Activated T-cell treated with anti-CD3 and anti-CD28 coated beads, Interleukin-2, amount 50 U/mL, for 4 hours (primary cell): ENCODE measurements around the gene PIGC. TPM values are rescaled to one million over a fixed set of nuclear protein-coding genes. Genes with fewer than 3 reads are reported as not detected.

ENCODE experiments used
- ATAC-seq, 2 donors: fragments of 200-7000 bp; cut with Tn5 transposase; one replicate each; pipeline ENCODE4 v1.10.0; 2021
- DNase-seq: peaks from one replicate; pipeline ENCODE4 v3.0.0-alpha.2; 2020
- H3K27me3 Mint-ChIP-seq: one replicate; pipeline ENCODE4 v1.8.0; 2021; ENCODE audit warnings: low read depth, mixed read lengths
- H3K36me3 Mint-ChIP-seq: one replicate; pipeline ENCODE4 v1.8.0; 2022; ENCODE audit warnings: mixed read lengths; ENCODE audit not compliant: insufficient read depth
- H3K4me1 Mint-ChIP-seq: one replicate; pipeline ENCODE4 v1.8.0; 2021; ENCODE audit warnings: low read depth, mixed read lengths
- H3K4me3 Mint-ChIP-seq: one replicate; pipeline ENCODE4 v1.8.0; 2021; ENCODE audit warnings: mild to moderate bottlenecking, moderate library complexity, mixed read lengths
- H3K9me3 Mint-ChIP-seq: one replicate; pipeline ENCODE4 v1.8.0; 2021; ENCODE audit warnings: mixed read lengths
- total RNA-seq, 3 donors: library from RNA; stranded (reverse); gene quantifications; one replicate each; pipeline ENCODE4 v1.2.1, GENCODE V29; 2021

Gene PIGC
- total RNA-seq, 3 donors from 2014 or later: 16.8 to 19.1 (median 17.8) TPM

DNA sequence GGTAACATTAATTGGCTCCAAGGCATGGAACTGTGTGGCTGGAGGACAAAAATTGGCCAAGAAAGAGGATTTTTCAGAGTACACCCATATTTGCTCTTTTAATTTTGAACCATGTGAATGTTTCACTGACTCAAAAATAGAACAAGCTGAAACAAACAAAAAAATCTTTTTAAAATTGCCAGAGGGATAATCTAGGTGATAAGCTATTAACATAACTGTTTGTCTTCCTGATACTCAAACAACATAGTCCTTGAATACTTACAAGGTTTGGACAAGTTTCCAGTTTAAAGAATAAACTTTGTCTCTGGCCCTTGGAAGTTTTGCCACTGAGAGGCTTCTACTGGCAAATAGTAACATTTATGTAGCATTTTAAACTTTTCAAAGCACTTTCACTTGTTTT lies 30.0 kb upstream of the PIGC start:
- ATAC-seq (no peak), DNase-seq (no peak)
- H3K36me3 Mint-ChIP-seq: no peaks in the 10 kb centered on the region
- H3K27me3 Mint-ChIP-seq: peaks cover 2% of the 10 kb centered on the region
- no peak overlapping the region for H3K4me3 Mint-ChIP-seq
- H3K4me1 Mint-ChIP-seq: no peaks in the 10 kb centered on the region
- H3K9me3 Mint-ChIP-seq: no peaks in the 10 kb centered on the region

- H3K27me3 Mint-ChIP-seq: peaks cover 4% of the 10 kb centered on the region
- H3K4me1 Mint-ChIP-seq: no peaks in the 10 kb centered on the region
- DNase-seq (no peak), ATAC-seq (no peak)
- H3K9me3 Mint-ChIP-seq: no peaks in the 10 kb centered on the region
- no peaks in the 10 kb centered on the region for H3K36me3 Mint-ChIP-seq
- H3K4me3 Mint-ChIP-seq: no peak overlapping the region
Observed at GRCh38 chr1:172473302-172473701, 29.4 kb upstream of the PIGC start.

- no peak for ATAC-seq
- Mint-ChIP-seq H3K4me1 (no peaks in the 10 kb centered on the region), H3K9me3 (no peaks in the 10 kb centered on the region), H3K27me3 (peaks cover 4% of the 10 kb centered on the region), H3K36me3 (no peaks in the 10 kb centered on the region), H3K4me3 (no peak overlapping the region)
- DNase-seq: no peak
Observed at GRCh38 chr1:172472495-172472894, 28.6 kb upstream of the PIGC start.

DNA sequence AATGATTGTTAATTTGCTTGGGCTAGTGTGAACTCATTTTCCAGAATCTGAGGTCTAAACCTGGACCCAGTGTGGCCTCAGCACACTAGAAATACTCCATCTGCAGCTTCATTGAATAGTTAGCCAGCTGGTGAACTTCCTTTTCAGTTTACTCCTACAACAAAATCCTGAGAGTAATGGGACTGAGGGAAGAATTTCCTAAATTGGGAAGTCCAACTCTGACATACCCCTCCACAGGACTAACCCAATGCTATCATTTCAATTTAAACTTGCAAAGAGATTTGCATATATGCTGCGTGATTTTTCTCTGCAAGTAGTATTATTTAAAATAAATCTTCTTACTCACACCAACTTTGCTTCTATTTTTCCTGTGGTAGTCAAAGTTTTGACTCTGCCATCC lies 27.8 kb upstream of the PIGC start:
- Mint-ChIP-seq H3K27me3 (peaks cover 4% of the 10 kb centered on the region), H3K9me3 (no peaks in the 10 kb centered on the region), H3K4me3 (no peak overlapping the region), H3K4me1 (no peaks in the 10 kb centered on the region), H3K36me3 (no peaks in the 10 kb centered on the region)
- DNase-seq (no peak), ATAC-seq (no peak)

GRCh38 chr1:172470149-172470548 lies 26.3 kb upstream of the PIGC start:
- no peaks in the 10 kb centered on the region for H3K4me1 Mint-ChIP-seq
- no peak for ATAC-seq
- H3K27me3 Mint-ChIP-seq: peaks cover 4% of the 10 kb centered on the region

DNA sequence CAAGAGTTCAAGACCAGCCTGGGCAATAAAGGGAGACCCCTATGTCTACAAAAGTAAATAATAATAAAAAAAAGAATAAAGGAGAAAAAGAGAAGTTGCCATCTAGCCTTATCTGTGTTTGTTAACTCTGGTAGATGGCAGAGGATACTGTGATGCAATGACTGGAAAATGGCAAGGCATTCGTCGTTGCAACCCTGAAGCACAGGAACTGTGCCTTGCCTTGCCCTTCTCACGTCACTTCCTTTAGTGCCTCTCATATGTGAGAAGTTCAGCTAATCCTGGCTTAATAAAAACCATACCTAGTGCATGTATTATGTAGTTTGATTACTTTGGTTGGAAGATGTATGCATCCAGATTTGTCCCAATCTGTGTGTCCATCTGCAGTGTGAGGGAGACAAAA lies 25.8 kb upstream of the PIGC start:
- H3K36me3 Mint-ChIP-seq: no peaks in the 10 kb centered on the region
- DNase-seq: no peak
- peaks cover 4% of the 10 kb centered on the region for H3K27me3 Mint-ChIP-seq
- no peak for ATAC-seq
- H3K4me1 Mint-ChIP-seq: no peaks in the 10 kb centered on the region
- no peaks in the 10 kb centered on the region for H3K9me3 Mint-ChIP-seq
- H3K4me3 Mint-ChIP-seq: no peak overlapping the region

More at GRCh38 chr1:172470149-172470548, 26.3 kb upstream of the PIGC start:
- Mint-ChIP-seq H3K9me3 (no peaks in the 10 kb centered on the region), H3K4me3 (no peak overlapping the region), H3K36me3 (no peaks in the 10 kb centered on the region)
- DNase-seq: no peak

DNA sequence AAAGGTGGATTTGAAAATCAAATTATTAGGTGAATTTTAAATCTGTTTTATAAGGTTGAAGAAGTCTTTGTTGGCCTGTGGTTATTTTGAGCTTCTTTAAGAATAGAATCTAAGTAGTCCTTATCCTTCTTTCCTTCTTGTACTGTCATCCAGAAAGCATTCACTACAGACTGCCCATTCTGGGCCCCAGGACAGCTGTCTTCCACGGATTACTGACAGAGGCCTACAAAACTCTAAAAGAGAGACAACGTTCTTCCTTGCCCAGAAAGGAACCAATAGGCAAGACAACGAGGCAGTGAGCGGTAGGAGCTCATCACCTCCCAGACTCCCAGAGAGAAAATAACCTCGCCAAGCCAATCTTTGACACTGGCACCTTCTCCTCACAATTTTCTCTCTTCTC lies 24.4 kb upstream of the PIGC start:
- Mint-ChIP-seq H3K4me3 (no peak overlapping the region), H3K9me3 (no peaks in the 10 kb centered on the region), H3K36me3 (no peaks in the 10 kb centered on the region), H3K27me3 (peaks cover 4% of the 10 kb centered on the region), H3K4me1 (no peaks in the 10 kb centered on the region)
- DNase-seq (no peak), ATAC-seq (no peak)

DNA sequence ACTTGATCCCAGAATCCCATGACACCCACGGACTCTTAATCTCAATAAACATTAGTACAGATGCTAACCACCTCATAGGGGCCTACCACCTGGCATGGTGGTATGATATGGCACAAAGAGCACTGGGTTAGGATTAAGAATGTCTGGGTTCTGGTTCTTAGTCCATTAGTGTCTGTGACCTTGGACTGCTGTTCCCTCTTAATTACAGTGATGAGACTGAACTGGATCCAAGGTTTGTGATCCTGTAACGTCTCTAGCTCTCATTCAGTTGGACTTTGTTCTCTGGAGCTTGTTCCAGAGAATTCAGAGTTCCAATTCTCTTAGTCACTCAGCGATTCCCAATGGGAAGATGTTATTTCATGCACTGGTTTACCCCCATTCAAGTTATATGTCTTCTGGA lies 23.6 kb upstream of the PIGC start:
- ATAC-seq (no peak), DNase-seq (no peak)
- peaks cover 4% of the 10 kb centered on the region for H3K27me3 Mint-ChIP-seq
- H3K9me3 Mint-ChIP-seq: no peaks in the 10 kb centered on the region
- no peaks in the 10 kb centered on the region for H3K4me1 Mint-ChIP-seq
- no peaks in the 10 kb centered on the region for H3K36me3 Mint-ChIP-seq
- H3K4me3 Mint-ChIP-seq: no peak overlapping the region

DNA sequence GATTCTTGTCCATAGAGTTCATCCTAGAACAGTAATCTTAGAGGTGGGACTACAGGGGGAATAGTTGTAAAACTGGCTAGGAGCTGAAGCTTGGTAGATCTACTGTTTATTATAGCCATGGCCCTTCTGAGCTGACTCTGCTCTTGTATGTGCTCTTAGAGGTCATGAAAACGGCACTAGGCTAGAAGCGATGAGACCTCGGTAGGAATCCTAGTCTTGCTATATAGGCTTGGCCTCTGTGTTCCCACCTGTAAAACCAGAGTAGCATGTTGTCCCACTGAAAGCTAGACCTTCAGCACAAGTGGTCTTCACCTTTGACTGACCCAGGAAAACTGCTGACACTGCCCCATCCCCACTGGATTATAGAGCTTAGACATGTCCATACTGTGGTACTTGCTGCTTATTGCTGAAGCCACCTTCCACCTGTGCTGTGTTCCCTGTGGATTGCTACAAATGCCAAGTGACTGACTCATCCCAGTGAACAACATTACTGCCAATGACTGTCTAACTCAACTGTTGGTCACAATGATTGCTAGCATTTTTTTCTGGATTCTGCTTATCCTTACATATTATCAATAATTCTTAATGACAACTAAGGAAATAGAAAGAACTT lies 23.0 kb upstream of the PIGC start:
- Mint-ChIP-seq H3K4me3 (no peak overlapping the region), H3K9me3 (no peaks in the 10 kb centered on the region)

GRCh38 chr1:172465617-172466016 lies 21.7 kb upstream of the PIGC start:
- H3K36me3 Mint-ChIP-seq: no peaks in the 10 kb centered on the region
- ATAC-seq: no peak
- no peaks in the 10 kb centered on the region for H3K4me1 Mint-ChIP-seq
- no peak for DNase-seq
- H3K4me3 Mint-ChIP-seq: no peak overlapping the region
- H3K27me3 Mint-ChIP-seq: peaks cover 7% of the 10 kb centered on the region
- no peaks in the 10 kb centered on the region for H3K9me3 Mint-ChIP-seq

More for the DNA sequence above, 23.0 kb upstream of the PIGC start:
- ATAC-seq (no peak), DNase-seq (no peak)
- Mint-ChIP-seq H3K27me3 (peaks cover 4% of the 10 kb centered on the region), H3K4me1 (no peaks in the 10 kb centered on the region), H3K36me3 (no peaks in the 10 kb centered on the region)

- ATAC-seq (no peak), DNase-seq (no peak)
- H3K4me1 Mint-ChIP-seq: no peaks in the 10 kb centered on the region
- no peak overlapping the region for H3K4me3 Mint-ChIP-seq
- H3K9me3 Mint-ChIP-seq: no peaks in the 10 kb centered on the region
- no peaks in the 10 kb centered on the region for H3K36me3 Mint-ChIP-seq
- H3K27me3 Mint-ChIP-seq: peaks cover 3% of the 10 kb centered on the region
Observed at GRCh38 chr1:172460887-172461315, 17.0 kb upstream of the PIGC start.

GRCh38 chr1:172460177-172460576 lies 16.3 kb upstream of the PIGC start:
- no peak for ATAC-seq
- H3K9me3 Mint-ChIP-seq: no peaks in the 10 kb centered on the region
- H3K27me3 Mint-ChIP-seq: peaks cover 3% of the 10 kb centered on the region
- no peak overlapping the region for H3K4me3 Mint-ChIP-seq
- no peak for DNase-seq
- no peaks in the 10 kb centered on the region for H3K36me3 Mint-ChIP-seq
- no peaks in the 10 kb centered on the region for H3K4me1 Mint-ChIP-seq

- DNase-seq (no peak), ATAC-seq (no peak)
- peaks cover 3% of the 10 kb centered on the region for H3K27me3 Mint-ChIP-seq
- no peaks in the 10 kb centered on the region for H3K4me1 Mint-ChIP-seq
- H3K9me3 Mint-ChIP-seq: no peaks in the 10 kb centered on the region
- H3K36me3 Mint-ChIP-seq: no peaks in the 10 kb centered on the region
- no peak overlapping the region for H3K4me3 Mint-ChIP-seq
Observed at GRCh38 chr1:172457479-172458130, 13.7 kb upstream of the PIGC start.

GRCh38 chr1:172456344-172456769 lies 12.5 kb upstream of the PIGC start:
- ATAC-seq: no peak
- Mint-ChIP-seq H3K9me3 (no peaks in the 10 kb centered on the region), H3K4me1 (peaks cover under 1% of the 10 kb centered on the region), H3K27me3 (peaks cover 3% of the 10 kb centered on the region), H3K4me3 (no peak overlapping the region), H3K36me3 (no peaks in the 10 kb centered on the region)
- DNase-seq: no peak

DNA sequence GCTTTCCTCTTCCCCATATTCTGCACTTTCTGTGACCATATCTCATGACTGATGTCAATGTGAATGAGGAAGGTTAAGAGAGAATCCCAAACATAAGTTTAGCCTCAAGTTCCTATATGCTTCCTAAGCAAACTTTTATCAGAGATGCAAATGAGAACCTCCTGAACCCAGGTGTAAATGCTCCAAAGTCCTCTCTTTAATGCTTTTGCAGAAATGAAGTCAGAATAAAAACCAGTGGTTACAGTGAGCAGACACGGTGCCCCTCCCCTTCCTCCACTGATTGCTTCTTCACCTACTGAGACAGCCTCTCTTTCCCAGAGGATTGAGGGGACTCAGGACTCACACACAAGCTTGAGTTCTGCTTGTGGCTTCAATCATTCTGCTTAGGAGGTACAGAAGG lies 11.6 kb upstream of the PIGC start:
- Mint-ChIP-seq H3K4me3 (no peak overlapping the region), H3K4me1 (peaks cover 9% of the 10 kb centered on the region)

More for the DNA sequence above, 11.6 kb upstream of the PIGC start:
- DNase-seq (no peak), ATAC-seq (no peak)
- no peaks in the 10 kb centered on the region for H3K27me3 Mint-ChIP-seq
- H3K9me3 Mint-ChIP-seq: no peaks in the 10 kb centered on the region
- H3K36me3 Mint-ChIP-seq: no peaks in the 10 kb centered on the region
